GM19395 (cell line): Measurements from ENCODE around the gene LMF1.
"Not testable (repeated sequence)": the region's sequence is repeated elsewhere in the genome, so short reads cannot be mapped to it uniquely, and the experiment has no call there.

Source experiments
- ATAC-seq: cut with Tn5 transposase; IDR thresholded peaks from one replicate; pipeline ENCODE4 v1.9.1; 2021; ENCODE audit warnings: mild to moderate bottlenecking, moderate library complexity; ENCODE audit not compliant: unreplicated experiment

LMF1 gene

DNA sequence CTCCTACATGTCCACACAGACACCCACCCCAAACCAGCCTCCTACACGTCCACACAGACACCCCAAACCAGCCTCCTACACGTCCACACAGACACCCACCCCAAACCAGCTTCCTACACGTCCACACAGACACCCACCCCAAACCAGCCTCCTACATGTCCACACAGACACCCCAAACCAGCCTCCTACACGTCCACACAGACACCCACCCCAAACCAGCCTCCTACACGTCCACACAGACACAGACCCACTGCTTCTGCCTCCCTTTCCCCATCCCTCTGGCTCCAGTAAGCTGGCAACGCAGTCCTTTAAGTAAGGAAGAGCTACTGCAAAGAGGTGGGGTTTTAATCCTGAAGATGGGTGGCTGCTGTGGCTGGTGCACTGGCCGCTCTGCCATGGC, 17.0 kb downstream of the LMF1 start:
- ATAC-seq: not testable (repeated sequence)

DNA sequence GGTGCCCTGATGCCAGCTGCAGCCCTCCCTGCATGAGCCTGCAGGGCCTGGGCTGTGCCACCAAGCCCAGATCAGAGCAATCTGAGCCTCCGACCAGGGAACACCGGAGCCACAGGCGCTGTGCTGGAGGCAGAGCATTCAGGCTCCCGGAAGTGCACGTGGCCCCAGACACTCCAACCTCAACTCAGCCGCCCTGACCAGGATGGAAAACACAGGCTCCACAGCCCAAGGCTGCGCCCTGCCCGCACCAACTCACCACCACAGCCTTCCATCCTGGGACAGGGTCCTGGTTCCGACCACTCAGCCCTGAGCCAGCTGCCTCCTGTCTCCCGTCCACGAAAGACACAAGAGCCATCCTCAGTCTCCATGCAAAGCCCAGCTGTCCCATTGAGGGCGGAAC, 18.5 kb downstream of the LMF1 start:
- ATAC-seq: no peak

DNA sequence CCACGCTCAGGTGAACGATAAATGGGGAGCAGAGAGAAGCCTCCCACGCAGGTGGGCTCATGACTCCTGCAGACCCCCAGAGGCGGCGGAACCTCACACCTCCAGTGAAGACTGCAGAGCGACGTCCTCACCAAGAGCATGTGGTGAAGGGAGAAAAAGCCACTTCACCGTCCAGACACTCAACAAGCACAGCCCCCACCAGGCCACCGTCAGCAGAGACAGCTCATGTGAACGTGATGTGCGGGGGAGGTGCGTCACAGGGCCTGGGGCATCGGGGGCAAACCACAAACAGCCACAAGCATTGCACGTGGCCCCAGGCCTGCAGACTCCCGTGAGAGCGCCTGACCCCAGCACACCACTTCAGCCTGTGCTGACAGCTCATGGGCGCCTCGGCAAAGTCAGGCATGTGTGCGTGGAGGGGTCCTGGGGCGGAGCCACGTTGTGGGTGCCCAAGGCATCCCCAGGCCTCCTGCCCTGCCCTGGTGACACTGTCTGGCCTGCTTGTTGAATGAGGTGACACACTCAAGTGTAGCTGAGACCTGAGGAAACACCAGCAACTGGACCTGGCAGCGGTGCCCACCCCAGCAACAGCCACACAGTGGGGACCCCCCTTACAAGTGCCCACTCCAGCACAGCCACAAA, 19.0 kb downstream of the LMF1 start:
- no peak for ATAC-seq

GRCh38 chr16:950733-951573, 19.8 kb downstream of the LMF1 start:
- ATAC-seq: not testable (repeated sequence)

GRCh38 chr16:948767-949166, 22.0 kb downstream of the LMF1 start:
- ATAC-seq: not testable (repeated sequence)

GRCh38 chr16:947922-948303, 22.9 kb downstream of the LMF1 start:
- ATAC-seq: not testable (repeated sequence)

DNA sequence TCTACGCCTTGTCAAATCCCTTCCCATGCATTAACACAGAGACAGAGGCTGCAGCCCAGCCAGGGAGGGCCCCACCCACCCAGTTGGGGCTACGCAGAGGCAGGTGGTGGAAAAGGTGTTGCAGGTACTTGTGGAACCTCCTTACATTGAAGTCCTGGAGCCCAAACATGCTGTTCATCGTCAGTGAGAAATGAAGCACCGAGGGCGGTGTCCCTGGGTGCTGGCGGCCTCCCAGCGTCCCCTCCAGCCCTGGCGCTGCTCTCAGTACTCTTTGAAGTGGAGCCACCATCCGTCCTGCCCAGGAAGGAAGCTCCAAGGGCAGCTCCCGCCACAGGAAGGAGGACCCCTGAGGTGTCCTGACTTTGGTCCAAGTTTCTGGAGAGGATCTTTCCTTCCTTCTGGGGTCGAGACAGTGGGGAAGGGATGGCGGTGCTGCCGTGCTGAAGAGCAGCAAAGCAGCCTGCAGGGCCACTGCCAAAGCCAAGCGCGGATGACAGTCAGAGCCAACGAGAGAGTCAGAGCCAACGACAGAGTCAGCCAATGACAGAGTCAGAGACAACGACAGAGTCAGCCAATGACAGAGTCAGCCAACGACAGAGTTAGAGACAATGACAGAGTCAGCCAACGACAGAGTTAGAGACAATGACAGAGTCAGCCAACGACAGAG, 23.4 kb downstream of the LMF1 start:
- ATAC-seq: no peak

GRCh38 chr16:946048-946395, 24.8 kb downstream of the LMF1 start:
- no peak for ATAC-seq

GRCh38 chr16:945271-946047, 25.3 kb downstream of the LMF1 start:
- no peak for ATAC-seq

- ATAC-seq: no peak
These were observed 26.8 kb downstream of the LMF1 start for GRCh38 chr16:943971-944370.

DNA sequence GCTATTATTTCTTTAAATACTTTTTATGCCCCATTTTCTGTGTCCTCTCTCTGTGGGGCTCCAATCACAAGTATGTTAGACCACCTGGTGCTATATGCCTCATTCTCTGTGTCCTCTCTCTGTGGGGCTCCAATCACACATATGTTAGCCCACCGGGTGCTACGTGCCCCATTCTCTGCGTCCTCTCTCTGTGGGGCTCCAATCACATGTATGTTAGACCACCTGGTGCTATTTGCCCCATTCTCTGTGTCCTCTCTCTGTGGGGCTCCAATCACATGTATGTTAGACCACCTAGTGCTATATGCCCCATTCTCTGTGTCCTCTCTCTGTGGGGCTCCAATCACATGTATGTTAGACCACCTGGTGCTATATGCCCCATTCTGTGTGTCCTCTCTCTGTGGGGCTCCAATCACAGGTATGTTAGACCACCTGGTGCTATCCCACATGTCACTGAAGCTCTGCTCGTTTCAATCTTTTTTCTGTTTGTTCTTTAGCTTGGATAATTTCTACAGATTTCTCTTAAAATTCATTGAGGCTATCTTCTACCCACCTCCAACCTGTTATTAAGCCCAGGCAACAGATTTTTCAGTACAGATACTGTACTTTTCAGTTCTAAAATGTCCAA, 28.2 kb downstream of the LMF1 start:
- no peak for ATAC-seq

DNA sequence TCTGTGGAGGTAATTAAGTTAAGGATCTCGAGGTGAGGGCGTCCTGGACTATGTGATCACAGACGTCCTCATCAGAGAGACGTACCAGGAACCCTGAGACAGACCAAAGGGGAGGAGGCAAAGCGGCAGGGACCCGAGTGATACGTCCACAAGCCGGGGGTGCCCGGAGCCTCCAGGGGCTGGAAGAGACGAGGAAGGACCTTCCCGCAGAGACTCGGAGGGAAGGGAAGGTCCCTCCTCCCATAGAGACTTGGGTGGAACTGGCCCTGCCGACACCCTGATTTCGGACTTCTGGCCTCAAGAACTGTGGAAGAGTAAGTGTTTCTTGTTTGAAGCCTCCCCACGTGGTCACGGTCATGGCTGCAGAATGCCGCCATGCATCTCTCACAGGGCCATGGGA, 30.8 kb downstream of the LMF1 start:
- no peak for ATAC-seq

- no peak for ATAC-seq
These were observed 31.5 kb downstream of the LMF1 start for GRCh38 chr16:939311-939710.

- ATAC-seq: no peak
These were observed 32.0 kb downstream of the LMF1 start for GRCh38 chr16:938752-939151.

GRCh38 chr16:938136-938535, 32.6 kb downstream of the LMF1 start:
- no peak for ATAC-seq

GRCh38 chr16:937723-938122, 33.1 kb downstream of the LMF1 start:
- ATAC-seq: no peak

- no peak for ATAC-seq
These were observed 33.5 kb downstream of the LMF1 start for GRCh38 chr16:937311-937710.

- no peak for ATAC-seq
These were observed 35.1 kb downstream of the LMF1 start for GRCh38 chr16:935684-936083.

DNA sequence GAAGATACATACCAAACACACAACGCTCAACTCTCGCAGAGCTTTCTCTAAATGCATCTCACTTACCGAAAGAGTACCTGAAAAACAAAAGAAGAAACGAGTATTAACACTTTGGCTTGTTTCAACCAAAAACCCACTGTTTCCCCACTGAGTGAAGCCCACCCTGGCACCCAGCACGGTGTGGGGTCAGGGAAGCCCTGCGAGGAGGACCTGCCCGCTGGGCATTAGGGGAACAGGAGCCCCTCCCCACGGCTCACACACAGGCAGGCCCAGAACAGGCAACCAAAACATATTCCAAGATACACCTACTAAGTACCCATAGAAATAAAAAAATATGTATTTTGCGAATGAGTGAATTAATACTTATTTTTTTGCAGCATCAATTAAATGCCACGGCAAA, 36.6 kb downstream of the LMF1 start:
- ATAC-seq: no peak

DNA sequence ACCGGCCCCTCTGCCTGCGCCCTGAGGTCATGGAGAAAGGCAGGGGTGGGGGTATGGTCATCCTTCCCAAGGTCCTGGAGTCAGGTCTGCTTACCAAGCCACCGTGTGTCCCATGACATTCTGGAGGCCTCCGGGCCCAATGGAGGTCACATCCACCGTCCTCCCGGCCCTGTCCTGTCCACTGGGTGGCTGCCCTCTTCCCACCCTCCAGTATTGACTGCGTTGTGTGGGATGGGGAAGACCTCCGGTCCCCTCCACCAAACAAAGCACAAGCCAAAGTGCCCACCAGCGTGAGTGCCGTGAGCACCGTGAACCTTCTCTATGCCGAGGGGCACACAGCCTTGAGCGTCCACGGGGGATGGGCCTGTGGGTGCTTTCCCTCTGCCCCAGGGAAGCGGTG, 37.2 kb downstream of the LMF1 start:
- no peak for ATAC-seq

DNA sequence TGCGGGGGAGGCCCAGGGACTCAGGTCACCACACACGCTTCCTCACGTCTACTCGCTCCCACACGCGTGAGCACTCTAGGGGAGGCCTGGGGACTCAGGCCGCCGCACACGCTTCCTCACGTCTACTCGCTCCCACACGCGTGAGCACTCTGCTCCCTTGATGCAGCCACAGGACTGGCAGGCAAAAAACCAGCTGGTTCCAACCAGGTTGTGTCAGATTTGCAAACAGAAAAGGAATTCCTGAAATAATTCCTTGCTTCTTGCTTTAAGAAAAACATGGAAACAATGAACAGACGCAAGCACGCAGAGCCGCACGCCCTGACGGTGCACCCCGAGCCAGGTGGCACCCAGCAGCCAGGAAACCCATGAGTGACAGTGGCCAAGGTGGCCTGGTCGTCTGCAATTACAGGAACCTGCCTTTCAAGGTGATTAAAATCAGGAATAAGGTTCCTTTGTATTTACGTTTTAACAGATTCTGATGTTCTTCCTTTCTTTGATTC, 37.9 kb downstream of the LMF1 start:
- no peak for ATAC-seq
